Smooth muscle cell (in vitro differentiated cells): ENCODE measurements around the gene BCO1. TPM values are rescaled to one million over a fixed set of nuclear protein-coding genes. Genes with fewer than 3 reads are reported as not detected.

Source experiments
- DNase-seq: peaks from one replicate; lab custom pipeline; 2025; ENCODE audit not compliant: unreplicated experiment; lab: John Stamatoyannopoulos, UW
- H2AFZ ChIP-seq: fragments of 200-600 bp; sonication (generic); 2 replicates; pipeline ENCODE4 v1.6.0; 2016; ENCODE audit warnings: antibody characterized with exemption, low read depth, mild to moderate bottlenecking
- H3F3A ChIP-seq: fragments of 200-600 bp; sonication (generic); 2 replicates; pipeline ENCODE4 v1.6.0; 2017; ENCODE audit warnings: antibody characterized with exemption, low read depth
- H3K27ac ChIP-seq: fragments of 200-600 bp; sonication (generic); 2 replicates; pipeline ENCODE4 v1.5.1; 2016; ENCODE audit warnings: low read depth, mild to moderate bottlenecking
- H3K27me3 ChIP-seq: fragments of 200-600 bp; sonication (generic); 2 replicates; pipeline ENCODE4 v1.6.1; 2016; ENCODE audit warnings: low read depth, mild to moderate bottlenecking
- H3K36me3 ChIP-seq: fragments of 200-600 bp; sonication (generic); 2 replicates; pipeline ENCODE4 v1.5.1; 2016; ENCODE audit warnings: low read depth
- H3K4me1 ChIP-seq: fragments of 200-600 bp; sonication (generic); 2 replicates; pipeline ENCODE4 v1.5.1; 2016; ENCODE audit warnings: low read depth
- H3K4me2 ChIP-seq: fragments of 200-600 bp; sonication (generic); 2 replicates; pipeline ENCODE4 v1.6.0; 2016; ENCODE audit warnings: mild to moderate bottlenecking
- H3K4me3 ChIP-seq: fragments of 200-600 bp; sonication (generic); 2 replicates; pipeline ENCODE4 v1.5.1; 2016; ENCODE audit warnings: mild to moderate bottlenecking
- H3K79me2 ChIP-seq: fragments of 200-600 bp; sonication (generic); 2 replicates; pipeline ENCODE4 v1.6.0; 2016; ENCODE audit warnings: low read depth, mild to moderate bottlenecking
- H3K9ac ChIP-seq: fragments of 200-600 bp; sonication (generic); 2 replicates; pipeline ENCODE4 v1.6.0; 2016; ENCODE audit warnings: low read depth
- H3K9me3 ChIP-seq: fragments of 200-600 bp; sonication (generic); replicated peaks from 2 replicates; pipeline ENCODE4 v1.5.1; 2016; ENCODE audit warnings: low read depth
- H4K20me1 ChIP-seq: fragments of 200-600 bp; sonication (generic); 2 replicates; pipeline ENCODE4 v1.6.0; 2016; ENCODE audit warnings: low read depth
- CTCF ChIP-seq: fragments of 200-600 bp; sonication (generic); IDR thresholded peaks from 2 replicates; pipeline ENCODE4 v1.5.1; 2017; ENCODE audit warnings: borderline replicate concordance, mild to moderate bottlenecking, antibody characterized with exemption; ENCODE audit not compliant: insufficient read depth, poor library complexity, severe bottlenecking
- WGBS: methylation state at CpG from one replicate; pipeline ENCODE4 v1.1.7; 2016; ENCODE audit warnings: low lambda C conversion rate; 5-methylcytosine and 5-hydroxymethylcytosine counted together
- polyA plus RNA-seq: library from polyadenylated mRNA; unstranded; fragments of >200 nt; fragmentation: Nextera tagmentation; extraction: Ambion mirVana; gene quantifications from 2 replicates; pipeline ENCODE4 v1.2.1, GENCODE V29; 2016
- total RNA-seq: library from RNA; depleted of rRNA; stranded (reverse); fragments of >200 nt; gene quantifications from 2 replicates; pipeline ENCODE4 v1.2.3, GENCODE V29; 2014

The BCO1 gene
- total and polyA plus RNA-seq, 2 experiments from 2014 or later = not detected

DNA sequence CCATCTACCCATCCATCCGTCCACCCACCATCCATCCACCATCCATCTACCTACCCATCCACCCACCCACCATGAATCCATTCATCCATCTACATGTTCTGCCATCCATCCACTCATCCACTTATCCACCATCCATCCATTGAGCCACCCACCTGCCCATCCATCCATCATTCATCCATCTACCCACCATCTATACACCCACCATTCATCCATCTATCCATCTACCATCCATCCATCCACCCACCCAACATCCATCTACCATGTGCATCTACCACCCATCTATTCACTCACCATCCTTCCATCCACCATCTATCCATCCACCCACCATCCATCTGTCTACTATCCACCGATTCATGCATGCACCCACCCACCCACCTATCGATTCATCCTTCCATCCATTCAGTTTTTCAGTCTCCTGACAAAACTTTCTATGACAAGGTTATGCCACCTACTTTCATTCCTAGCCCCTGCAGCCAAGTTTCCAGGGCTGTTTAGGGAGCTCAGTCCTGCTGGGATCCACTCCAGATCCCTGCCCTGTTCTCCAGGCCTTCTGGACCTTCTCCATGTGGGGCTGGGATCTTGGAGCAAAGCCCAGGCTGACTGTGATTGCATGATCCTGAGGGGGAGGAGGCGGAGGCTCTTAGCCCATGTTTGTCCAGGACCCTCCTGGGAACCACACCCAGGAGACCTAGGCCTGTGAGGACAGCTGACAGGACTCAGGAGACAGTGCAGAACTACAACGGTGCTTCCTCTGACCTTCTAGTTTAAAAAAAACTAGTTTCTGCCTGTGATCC, 27.4 kb downstream of the BCO1 start:
- Histone ChIP-seq H3K27ac (no peak overlapping the region), H3K36me3 (no peaks in the 10 kb centered on the region), H3K4me1 (no peaks in the 10 kb centered on the region), H3K9ac (no peak overlapping the region), H3K27me3 (no peaks in the 10 kb centered on the region), H3F3A (no peaks in the 10 kb centered on the region), H4K20me1 (no peaks in the 10 kb centered on the region), H3K79me2 (no peaks in the 10 kb centered on the region), H3K9me3 (no peaks in the 10 kb centered on the region), H3K4me2 (no peak overlapping the region), H2AFZ (no peak overlapping the region), H3K4me3 (no peak overlapping the region)
- 92% methylated on average over 5 of the region's 5 CpGs for whole genome bisulfite sequencing
- no peak for DNase-seq
- no peak for TF ChIP-seq CTCF

- DNase-seq = no peak
- no peak overlapping the region for H2AFZ ChIP-seq
Measured at GRCh38 chr16:81266680-81267095, 28.2 kb downstream of the BCO1 start.

GRCh38 chr16:81268509-81268908, 30.0 kb downstream of the BCO1 start:
- Histone ChIP-seq H3F3A (no peaks in the 10 kb centered on the region), H2AFZ (no peak overlapping the region), H3K4me1 (no peaks in the 10 kb centered on the region), H3K9ac (no peak overlapping the region), H3K27ac (no peak overlapping the region), H3K36me3 (no peaks in the 10 kb centered on the region), H3K27me3 (no peaks in the 10 kb centered on the region), H3K4me2 (no peak overlapping the region), H3K4me3 (no peak overlapping the region), H4K20me1 (no peaks in the 10 kb centered on the region), H3K9me3 (no peaks in the 10 kb centered on the region), H3K79me2 (no peaks in the 10 kb centered on the region)
- no peak for TF ChIP-seq CTCF
- 98% methylated on average over 5 of the region's 5 CpGs for WGBS
- DNase-seq = no peak

More at GRCh38 chr16:81266680-81267095, 28.2 kb downstream of the BCO1 start:
- Histone ChIP-seq H3K27ac (no peak overlapping the region), H3K9ac (no peak overlapping the region), H4K20me1 (no peaks in the 10 kb centered on the region), H3K79me2 (no peaks in the 10 kb centered on the region), H3K4me2 (no peak overlapping the region), H3K9me3 (no peaks in the 10 kb centered on the region), H3K4me1 (no peaks in the 10 kb centered on the region), H3K27me3 (no peaks in the 10 kb centered on the region), H3K4me3 (no peak overlapping the region), H3K36me3 (no peaks in the 10 kb centered on the region), H3F3A (no peaks in the 10 kb centered on the region)
- WGBS = 79% methylated on average over 7 of the region's 7 CpGs
- TF ChIP-seq CTCF = no peak
